GM18519 (cell line): Measurements from ENCODE around the gene EEIG1.

Experiments used
- ATAC-seq: cut with Tn5 transposase; IDR thresholded peaks from one replicate; pipeline ENCODE4 v1.9.1; 2021; ENCODE audit warnings: mild to moderate bottlenecking, moderate library complexity; ENCODE audit not compliant: unreplicated experiment, low FRiP score

EEIG1 gene

GRCh38 chr9:127975376-127976315 is 5.1 kb downstream of the EEIG1 start:
- no peak for ATAC-seq

- no peak for ATAC-seq
These were observed 6.0 kb downstream of the EEIG1 start for GRCh38 chr9:127974769-127975261.

- no peak for ATAC-seq
These were observed 6.6 kb downstream of the EEIG1 start for GRCh38 chr9:127974001-127974768.

- no peak for ATAC-seq
These were observed 7.4 kb downstream of the EEIG1 start for GRCh38 chr9:127973169-127974000.

DNA sequence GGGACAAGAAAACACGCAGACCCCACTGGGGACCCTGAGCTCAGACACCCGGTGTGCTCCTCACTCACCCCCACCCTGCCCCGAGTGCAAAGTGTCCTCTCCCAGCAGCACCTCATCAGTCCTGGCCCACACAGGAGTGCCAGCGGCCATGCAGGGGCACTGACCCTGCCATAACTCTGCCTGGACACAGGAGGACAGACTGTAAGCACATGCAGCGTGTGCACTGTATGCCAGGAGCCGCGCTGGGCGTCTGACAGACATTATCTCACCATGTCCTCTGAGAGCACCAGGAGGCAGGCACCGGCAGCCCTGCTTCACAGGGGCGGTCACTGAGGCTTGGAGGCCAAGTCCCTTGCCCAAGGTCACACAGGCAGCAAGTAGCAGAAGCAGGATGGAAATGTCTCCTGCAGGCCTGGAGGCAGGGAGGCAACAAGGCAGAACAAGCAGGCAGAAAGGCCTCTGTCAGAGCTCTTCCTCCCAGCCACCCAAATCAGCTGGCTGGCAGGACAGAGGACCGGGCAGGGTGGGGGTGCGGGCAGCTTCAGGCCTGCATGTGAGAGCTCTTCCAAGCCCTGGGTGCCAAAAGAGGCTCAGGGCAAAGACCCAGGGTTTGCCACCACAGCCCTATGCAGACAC is 8.4 kb downstream of the EEIG1 start:
- no peak for ATAC-seq

- no peak for ATAC-seq
These were observed 9.2 kb downstream of the EEIG1 start for GRCh38 chr9:127971357-127972235.

GRCh38 chr9:127970401-127971313 is 10.1 kb downstream of the EEIG1 start:
- ATAC-seq, result no peak

- no peak for ATAC-seq
These were observed 11.9 kb downstream of the EEIG1 start for GRCh38 chr9:127968700-127969383.

- no peak for ATAC-seq
These were observed 12.7 kb downstream of the EEIG1 start for GRCh38 chr9:127968042-127968441.

DNA sequence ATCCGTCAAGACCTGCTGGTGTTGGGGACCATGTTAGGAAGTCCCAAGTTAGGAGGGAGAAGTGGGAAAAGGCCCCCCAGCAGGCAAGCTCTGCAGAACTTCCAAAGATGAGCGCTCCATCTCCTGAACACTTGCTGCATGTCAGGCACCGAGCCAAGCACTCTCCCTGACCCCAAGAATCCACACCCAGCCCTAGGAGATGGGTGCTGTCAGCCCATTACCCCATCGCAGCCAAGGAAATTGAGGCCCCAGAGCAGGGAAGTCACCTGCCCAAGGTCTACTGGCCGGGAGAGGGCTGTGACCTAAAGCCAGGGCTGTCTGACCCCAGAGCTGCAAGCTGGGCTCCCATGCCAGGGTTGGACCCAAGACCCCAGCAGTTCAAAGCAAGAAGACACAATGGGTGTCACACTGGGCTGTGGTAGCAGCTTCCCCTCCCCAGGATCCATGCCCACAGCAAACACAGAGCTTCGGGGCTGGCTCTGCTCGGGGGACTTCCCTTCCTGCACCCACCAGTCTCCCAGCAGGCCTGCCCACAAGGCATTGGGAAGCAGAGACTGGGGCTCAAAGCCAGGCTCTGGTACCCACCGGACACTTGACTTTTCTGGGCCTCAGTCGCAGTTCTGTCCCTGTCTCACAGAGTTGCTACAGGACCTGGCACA is 13.5 kb downstream of the EEIG1 start:
- no peak for ATAC-seq

DNA sequence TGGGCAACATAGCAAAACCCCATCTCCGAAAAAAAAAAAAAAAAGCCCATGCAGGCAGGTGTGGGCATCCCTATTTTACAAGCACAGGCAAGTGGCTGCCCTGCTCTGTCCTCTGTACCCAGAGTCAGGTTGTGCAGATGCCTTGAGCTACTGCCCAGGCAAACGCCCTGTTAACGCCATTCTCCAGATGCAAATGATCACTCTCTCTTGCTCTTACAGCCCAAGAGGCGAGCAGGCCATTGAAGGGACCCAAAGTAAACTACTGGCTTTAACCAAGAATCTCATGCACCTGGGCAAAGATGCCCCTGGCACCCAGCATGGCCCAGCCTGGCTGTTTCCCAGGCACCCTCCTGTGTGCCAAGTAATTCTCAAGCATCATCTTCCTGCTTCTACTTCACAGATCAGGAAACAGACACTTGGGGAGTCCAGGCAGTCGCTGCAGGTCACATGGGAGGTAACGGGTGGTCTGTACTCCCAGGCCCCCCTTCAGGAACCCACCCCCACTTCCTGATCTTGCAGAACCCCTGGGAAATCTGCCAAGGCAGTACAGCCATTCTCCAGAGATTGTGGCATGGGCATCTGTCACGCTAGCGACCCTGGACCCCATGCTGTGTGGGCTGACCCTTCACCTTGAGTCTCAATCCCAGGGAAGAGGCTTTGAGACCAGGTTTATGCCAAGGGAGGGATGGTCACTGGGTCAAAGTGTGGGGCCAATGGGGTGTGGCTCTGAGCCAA is 14.2 kb downstream of the EEIG1 start:
- no peak for ATAC-seq

DNA sequence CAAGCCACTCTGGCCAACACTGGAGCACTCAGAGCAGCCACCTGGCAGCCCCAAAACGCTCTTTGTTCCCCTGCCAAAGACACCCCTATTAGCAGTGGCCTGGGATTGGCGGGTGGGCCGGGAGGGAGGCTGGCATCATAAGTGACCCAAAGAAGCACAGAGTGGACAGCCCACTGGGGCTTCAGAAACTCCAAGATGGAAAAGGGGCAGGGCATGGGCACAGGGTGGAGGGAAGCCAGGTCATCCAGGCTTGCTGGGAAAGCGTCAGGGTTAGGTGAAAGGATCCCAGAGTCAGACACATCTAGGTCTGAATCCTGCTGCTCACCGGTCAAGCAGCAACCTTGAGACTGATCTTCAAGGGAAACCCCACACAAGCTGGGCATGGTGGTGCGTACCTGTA is 14.8 kb downstream of the EEIG1 start:
- no peak for ATAC-seq

DNA sequence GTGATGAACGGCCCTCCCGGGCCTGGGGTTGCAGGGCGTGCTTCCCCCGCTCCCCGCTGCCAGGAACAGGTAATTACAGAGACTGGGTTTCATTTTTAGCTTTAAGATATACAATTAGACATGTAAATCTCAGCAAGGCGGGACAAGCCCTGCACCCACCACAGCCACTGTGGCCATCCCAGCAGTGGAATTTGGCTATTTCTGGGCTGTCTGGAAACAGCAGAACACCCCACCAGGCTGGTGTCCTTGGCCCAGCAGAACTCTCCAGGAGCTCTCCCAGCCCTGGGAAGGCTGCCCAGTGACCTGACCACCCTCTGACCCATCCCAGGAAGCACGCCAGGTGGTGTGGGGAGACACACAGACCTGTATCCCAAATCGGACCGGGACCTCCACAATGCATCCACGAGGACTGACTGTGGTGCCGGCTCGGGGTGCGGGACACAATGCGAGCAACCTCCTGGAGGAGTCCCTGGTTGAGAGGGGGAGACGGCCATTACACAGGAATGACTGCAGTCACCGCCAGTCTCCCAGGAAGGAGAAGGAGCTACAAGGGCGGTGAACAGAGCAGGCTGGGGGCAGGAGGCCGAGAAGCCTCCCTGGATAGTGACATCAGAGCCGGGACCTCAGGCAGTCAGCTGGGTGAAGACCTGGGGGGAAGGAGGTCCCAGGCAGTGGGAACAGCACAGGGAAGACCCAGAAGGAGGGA is 17.3 kb downstream of the EEIG1 start:
- ATAC-seq, result no peak

DNA sequence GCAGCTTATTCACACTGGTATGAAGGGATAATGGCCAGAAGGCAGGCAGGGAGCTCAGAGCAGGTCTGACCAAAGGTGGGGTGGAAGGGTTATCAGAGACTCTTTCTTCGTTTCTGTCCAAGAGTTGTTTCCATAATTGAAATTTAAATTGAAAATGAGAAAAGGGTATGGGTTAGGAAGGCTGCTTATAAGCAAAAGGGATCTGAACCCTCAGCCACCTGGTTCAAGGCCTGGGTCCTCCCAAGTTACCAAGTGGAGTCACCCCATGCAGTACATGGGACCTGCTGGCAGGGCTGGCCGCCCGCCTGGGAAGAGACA is 17.8 kb downstream of the EEIG1 start:
- ATAC-seq, result no peak

- no peak for ATAC-seq
These were observed 18.5 kb downstream of the EEIG1 start for GRCh38 chr9:127962278-127962677.

GRCh38 chr9:127961613-127962155 is 19.1 kb downstream of the EEIG1 start:
- ATAC-seq, result no peak
